Muscle layer of colon (tissue), 2 donors: ENCODE measurements around the gene PDE2A.

Experiments
- H3K27ac ChIP-seq: one replicate; pipeline ENCODE4 v1.7.0; 2013; ENCODE audit warnings: low read depth, mild to moderate bottlenecking, low read length, moderate library complexity
- H3K27me3 ChIP-seq, 2 donors: one replicate each; pipeline ENCODE4 v1.7.0; 2013; ENCODE audit warnings: low read length in 2 of 2, mild to moderate bottlenecking in 2 of 2; ENCODE audit not compliant: insufficient read depth in 2 of 2, control insufficient read depth in 1 of 2
- H3K36me3 ChIP-seq: one replicate; pipeline ENCODE4 v1.7.0; 2013; ENCODE audit warnings: mild to moderate bottlenecking, low read length; ENCODE audit not compliant: insufficient read depth
- H3K4me1 ChIP-seq: one replicate; pipeline ENCODE4 v1.7.0; 2013; ENCODE audit warnings: mild to moderate bottlenecking, low read length; ENCODE audit not compliant: insufficient read depth
- H3K4me3 ChIP-seq, 2 donors: one replicate each; pipeline ENCODE4 v1.7.0; 2013; ENCODE audit warnings: low read length in 2 of 2, low read depth in 1 of 2, mild to moderate bottlenecking in 1 of 2, moderate library complexity in 1 of 2
- H3K9ac ChIP-seq: one replicate; pipeline ENCODE4 v1.7.0; 2013; ENCODE audit warnings: low read length
- H3K9me3 ChIP-seq: one replicate; pipeline ENCODE4 v1.7.0; 2013; ENCODE audit warnings: mild to moderate bottlenecking, low read length
- donor health status: abdominal sarcoma.
- donor health status: Adenocarcinoma of cecum.

PDE2A gene

DNA sequence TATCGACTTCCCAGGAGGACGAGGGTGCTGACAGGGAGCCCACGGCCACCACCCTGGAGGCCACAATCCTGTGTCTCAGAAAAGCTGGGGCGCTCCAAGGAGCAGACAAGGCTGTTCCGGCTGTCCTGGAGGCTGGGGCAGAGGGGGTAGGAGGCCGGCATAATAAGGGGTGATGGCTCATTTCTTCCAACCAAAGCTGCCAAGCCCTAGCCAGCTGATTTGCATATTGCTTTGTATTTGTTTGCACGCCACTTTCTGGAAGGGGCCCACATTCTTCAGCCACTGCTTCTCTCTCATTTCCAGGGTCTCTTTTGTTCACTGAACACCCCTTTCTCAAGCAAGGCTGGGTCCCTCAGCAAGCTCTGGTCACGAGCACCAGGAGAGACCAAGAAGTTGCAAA is 4.7 kb downstream of the PDE2A start:
- peaks cover 16 to 36% of the 10 kb centered on the region in 2 donors for H3K27me3 ChIP-seq
- H3K4me3 ChIP-seq = no peak overlapping the region
- no peak overlapping the region for H3K9ac ChIP-seq

DNA sequence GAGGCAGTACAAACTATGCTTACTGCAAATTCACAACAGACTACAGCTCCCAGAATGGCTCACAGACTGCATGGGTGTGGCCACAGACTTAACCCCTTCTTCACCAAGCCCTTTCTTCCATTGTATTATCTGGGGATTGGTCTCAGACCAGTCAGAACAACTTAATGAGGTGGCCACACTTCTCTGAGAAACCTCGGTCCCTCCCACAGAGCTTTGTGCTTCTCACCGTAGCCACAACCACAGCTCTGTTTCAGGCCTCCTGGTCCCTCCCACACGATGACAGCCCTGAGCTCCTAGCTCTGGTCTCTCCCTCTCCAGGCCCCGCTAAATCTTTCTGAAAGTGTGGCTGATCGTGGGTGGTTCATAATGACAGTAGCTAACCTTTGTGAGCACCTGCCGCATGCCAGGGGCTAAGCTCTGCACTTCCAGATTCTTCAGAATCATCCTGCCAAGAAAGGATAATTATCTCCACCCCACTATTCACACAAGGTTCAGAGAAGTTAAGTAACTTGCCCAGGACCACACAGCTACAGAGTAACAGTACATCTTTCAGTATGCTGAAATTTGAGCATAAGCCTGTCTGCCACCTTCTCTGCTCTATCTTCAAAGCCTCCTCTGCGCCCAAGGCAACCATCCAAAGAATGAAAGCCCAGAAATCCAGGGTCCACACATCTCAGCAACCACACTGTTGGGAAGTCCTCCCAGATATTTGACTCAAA is 5.4 kb downstream of the PDE2A start:
- peaks cover 8 to 29% of the 10 kb centered on the region in 2 donors for H3K27me3 ChIP-seq
- H3K4me1 ChIP-seq = no peaks in the 10 kb centered on the region
- no peak overlapping the region for H3K9ac ChIP-seq
- no peak overlapping the region for H3K27ac ChIP-seq
- H3K9me3 ChIP-seq = peaks cover 7% of the 10 kb centered on the region
- no peaks in the 10 kb centered on the region for H3K36me3 ChIP-seq
- H3K4me3 ChIP-seq = no peak overlapping the region

More for the DNA sequence above, 4.7 kb downstream of the PDE2A start:
- no peak overlapping the region for H3K27ac ChIP-seq
- peaks cover 7% of the 10 kb centered on the region for H3K9me3 ChIP-seq
- H3K4me1 ChIP-seq = no peaks in the 10 kb centered on the region
- no peaks in the 10 kb centered on the region for H3K36me3 ChIP-seq

- H3K9ac ChIP-seq = no peak overlapping the region
- H3K27ac ChIP-seq = no peak overlapping the region
- peaks cover 0 to 9% of the 10 kb centered on the region in 2 donors for H3K27me3 ChIP-seq
- no peak overlapping the region for H3K4me3 ChIP-seq
- H3K36me3 ChIP-seq = no peaks in the 10 kb centered on the region
- no peaks in the 10 kb centered on the region for H3K4me1 ChIP-seq
- peaks cover 7% of the 10 kb centered on the region for H3K9me3 ChIP-seq
Observed at GRCh38 chr11:72665911-72666472, 8.2 kb downstream of the PDE2A start.

GRCh38 chr11:72662036-72662435 is 12.2 kb downstream of the PDE2A start:
- Histone ChIP-seq H3K4me1 (no peaks in the 10 kb centered on the region), H3K36me3 (no peaks in the 10 kb centered on the region), H3K4me3 (no peak overlapping the region), H3K9me3 (no peaks in the 10 kb centered on the region), H3K9ac (no peak overlapping the region), H3K27me3 (no peaks in the 10 kb centered on the region), H3K27ac (no peak overlapping the region)

GRCh38 chr11:72661486-72661885 is 12.7 kb downstream of the PDE2A start:
- Histone ChIP-seq H3K36me3 (no peaks in the 10 kb centered on the region), H3K27ac (no peak overlapping the region), H3K9ac (no peak overlapping the region), H3K9me3 (no peaks in the 10 kb centered on the region), H3K4me1 (no peaks in the 10 kb centered on the region), H3K27me3 (no peaks in the 10 kb centered on the region), H3K4me3 (no peak overlapping the region)

DNA sequence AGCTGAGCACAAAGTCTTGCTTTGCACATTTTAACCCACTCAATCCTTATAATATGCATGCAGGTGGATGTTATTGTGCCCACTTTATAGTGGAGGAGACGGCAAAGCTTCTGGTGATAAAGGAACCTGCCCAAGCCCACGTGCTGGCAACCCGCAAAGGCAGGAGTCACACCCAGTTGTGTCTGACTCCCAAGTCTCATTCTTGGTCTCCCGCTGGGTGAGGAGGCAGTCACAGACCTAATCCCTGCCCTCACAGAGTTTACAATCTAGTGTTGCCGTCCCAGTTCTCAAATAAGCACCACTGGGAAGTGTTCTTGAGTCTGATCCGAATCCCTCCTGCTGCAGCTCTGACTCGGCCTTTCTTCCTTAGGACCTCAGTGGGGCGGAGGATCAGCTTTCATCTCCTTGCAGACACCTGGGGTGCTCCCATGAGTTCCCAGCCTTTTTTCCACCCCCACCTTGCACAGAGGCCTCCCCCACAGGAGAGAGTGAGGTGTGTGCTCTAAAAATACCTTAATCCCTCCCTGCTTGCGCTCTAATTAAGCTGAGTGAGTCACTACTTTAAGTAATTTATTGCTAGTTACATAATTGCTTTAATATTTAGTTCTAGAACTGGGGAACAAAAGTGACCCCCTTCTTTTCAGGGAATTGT is 15.1 kb downstream of the PDE2A start:
- Histone ChIP-seq H3K4me1 (no peaks in the 10 kb centered on the region), H3K27me3 (no peaks in the 10 kb centered on the region), H3K27ac (no peak overlapping the region)

GRCh38 chr11:72657411-72658100 is 16.7 kb downstream of the PDE2A start:
- H3K4me3 ChIP-seq = no peak overlapping the region
- H3K36me3 ChIP-seq = no peaks in the 10 kb centered on the region
- no peak overlapping the region for H3K9ac ChIP-seq
- no peak overlapping the region for H3K27ac ChIP-seq
- H3K27me3 ChIP-seq = no peaks in the 10 kb centered on the region
- H3K9me3 ChIP-seq = no peaks in the 10 kb centered on the region
- no peaks in the 10 kb centered on the region for H3K4me1 ChIP-seq

More for the DNA sequence above, 15.1 kb downstream of the PDE2A start:
- no peaks in the 10 kb centered on the region for H3K9me3 ChIP-seq
- H3K36me3 ChIP-seq = no peaks in the 10 kb centered on the region
- no peak overlapping the region for H3K4me3 ChIP-seq
- H3K9ac ChIP-seq = no peak overlapping the region

GRCh38 chr11:72655896-72656464 is 18.2 kb downstream of the PDE2A start:
- H3K9ac ChIP-seq = no peak overlapping the region
- H3K27ac ChIP-seq = no peak overlapping the region
- H3K9me3 ChIP-seq = no peaks in the 10 kb centered on the region
- no peak overlapping the region for H3K4me3 ChIP-seq
- no peaks in the 10 kb centered on the region for H3K4me1 ChIP-seq
- no peaks in the 10 kb centered on the region for H3K27me3 ChIP-seq
- H3K36me3 ChIP-seq = no peaks in the 10 kb centered on the region

GRCh38 chr11:72655014-72655413 is 19.2 kb downstream of the PDE2A start:
- Histone ChIP-seq H3K36me3 (no peaks in the 10 kb centered on the region), H3K9me3 (no peaks in the 10 kb centered on the region), H3K27me3 (no peaks in the 10 kb centered on the region), H3K9ac (no peak overlapping the region), H3K4me1 (no peaks in the 10 kb centered on the region), H3K4me3 (no peak overlapping the region), H3K27ac (no peak overlapping the region)

- no peaks in the 10 kb centered on the region for H3K9me3 ChIP-seq
- no peaks in the 10 kb centered on the region for H3K4me1 ChIP-seq
- H3K27ac ChIP-seq = no peak overlapping the region
- no peak overlapping the region for H3K9ac ChIP-seq
- no peaks in the 10 kb centered on the region for H3K36me3 ChIP-seq
- H3K27me3 ChIP-seq = no peaks in the 10 kb centered on the region
- H3K4me3 ChIP-seq = no peak overlapping the region
Observed at GRCh38 chr11:72653649-72654048, 20.6 kb downstream of the PDE2A start.
